ENCODE results near the gene GPRC5B. TPM values are rescaled to one million over a fixed set of nuclear protein-coding genes. Genes with fewer than 3 reads are reported as not detected.
A peak's percentile ranks its signal among the peaks of the same experiment; 100 is the strongest.

The GPRC5B gene
- polyA plus RNA-seq, 2 of the 4 experiments (the other 2 are of a cell fraction) = 12.8 to 19.1 TPM

DNA sequence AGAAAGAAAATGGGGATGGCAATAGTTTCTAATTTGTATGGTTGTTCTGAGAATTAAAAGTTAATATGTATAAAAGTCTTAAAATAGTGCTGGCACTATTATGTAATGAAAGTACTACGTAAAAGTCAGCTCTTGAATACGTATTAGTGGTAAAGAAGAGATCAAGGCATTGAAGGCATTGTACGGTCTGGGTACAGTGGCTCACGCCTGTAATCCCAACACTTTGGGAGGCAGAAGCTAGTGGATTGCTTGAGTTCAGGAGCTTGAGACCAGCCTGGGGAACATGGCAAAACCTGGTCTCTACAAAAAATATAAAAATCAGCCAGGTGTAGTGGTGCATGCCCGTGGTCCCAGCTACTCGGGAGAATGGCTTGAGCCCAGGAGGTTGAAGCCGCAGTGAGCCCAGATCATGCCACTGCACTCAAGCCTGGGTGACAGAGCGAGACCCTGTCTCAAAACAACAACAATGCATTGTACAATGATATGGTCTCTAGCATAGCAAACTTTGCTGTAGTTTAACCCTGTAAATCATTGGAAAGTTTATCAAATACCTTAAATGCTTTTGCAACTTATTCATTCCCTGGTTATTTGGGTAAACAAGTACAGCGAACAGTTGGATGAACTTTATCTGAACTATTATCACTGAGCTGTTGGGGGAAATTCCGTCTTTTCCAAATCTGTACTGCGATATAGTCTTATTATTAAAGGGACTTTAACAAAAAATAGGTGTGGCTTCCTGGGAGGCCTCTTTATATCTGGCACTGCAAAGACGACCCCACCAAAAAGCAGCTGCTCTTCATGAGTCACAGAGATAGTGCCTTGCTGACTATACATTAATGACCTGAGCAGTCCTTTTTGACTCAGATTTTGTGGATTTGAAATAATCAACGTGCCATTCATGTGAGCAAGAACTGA is 73.6 kb downstream of the GPRC5B start:
- 2% methylated on average over 13 of the region's 13 CpGs for WGBS (ENCODE audit: missing lambda C conversion rate)
- Histone ChIP-seq H3K27ac (peak overlapping the region; percentile 74 to 87), H3K4me2 (peak overlapping the region; percentile 75), H3K4me3 (peak overlapping the region; percentile 8; the same call in 1 of the 3 replicates), H3K9me3 (peaks cover 22% of the 10 kb centered on the region), H3K4me1 (peaks cover 56% of the 10 kb centered on the region)
- CTCF ChIA-PET = interaction anchor here (0.8 to 2.0 kb wide), 4 partner anchors 51 to 227 kb away, joined by 3 to 5 read pairs (median 4); partner anchors contain the start of gene GPRC5B
- ATAC-seq = peak; percentile 84 to 86
- TF ChIP-seq, protein P1, sequence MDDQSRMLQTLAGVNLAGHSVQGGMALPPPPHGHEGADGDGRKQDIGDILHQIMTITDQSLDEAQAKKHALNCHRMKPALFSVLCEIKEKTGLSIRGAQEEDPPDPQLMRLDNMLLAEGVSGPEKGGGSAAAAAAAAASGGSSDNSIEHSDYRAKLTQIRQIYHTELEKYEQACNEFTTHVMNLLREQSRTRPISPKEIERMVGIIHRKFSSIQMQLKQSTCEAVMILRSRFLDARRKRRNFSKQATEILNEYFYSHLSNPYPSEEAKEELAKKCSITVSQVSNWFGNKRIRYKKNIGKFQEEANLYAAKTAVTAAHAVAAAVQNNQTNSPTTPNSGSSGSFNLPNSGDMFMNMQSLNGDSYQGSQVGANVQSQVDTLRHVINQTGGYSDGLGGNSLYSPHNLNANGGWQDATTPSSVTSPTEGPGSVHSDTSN (IDR thresholded peaks at IDR 0.05) = peak; percentile 56; the same call in 1 of the 2 replicates
- TF ChIP-seq MAFK (IDR thresholded peaks at IDR 0.05; ENCODE audit: partially characterized antibody) (peak; percentile 90), HEYL (CRISPR knock-in tag; IDR thresholded peaks at IDR 0.05) (no peak), JUN (IDR thresholded peaks at IDR 0.05) (peak; percentile 67 to 76; a peak in 3 of 5 replicates), RARB (CRISPR knock-in tag; IDR thresholded peaks at IDR 0.05) (peak; percentile 95), FOSL2 (IDR thresholded peaks at IDR 0.05) (peak; percentile 72; the same call in 1 of the 2 replicates), FOSL2 (CRISPR knock-in tag; IDR thresholded peaks at IDR 0.05) (peak; percentile 85), JUNB (IDR thresholded peaks at IDR 0.05) (peak; percentile 87), CEBPB (IDR thresholded peaks at IDR 0.05) (peak in 1 of 2 experiments; percentile 66; a peak in 2 of 4 replicates), GATA3 (IDR thresholded peaks at IDR 0.05; ENCODE audit: borderline replicate concordance) (peak; percentile 94; the same call in 1 of the 2 replicates), ZC3H11A (IDR thresholded peaks at IDR 0.05) (no peak), HOXB5 (CRISPR knock-in tag; IDR thresholded peaks at IDR 0.05) (0 out of 2 replicates have a peak, but pooled peaks have one; percentile 34), KDM5A (IDR thresholded peaks at IDR 0.05) (no peak), ZSCAN20 (CRISPR knock-in tag; IDR thresholded peaks at IDR 0.05) (no peak), RAD21 (conservative IDR thresholded peaks at IDR 0.05 in 1 of 2, IDR thresholded peaks at IDR 0.05 in 1 of 2) (peak in 1 of 2 experiments; percentile 36; a peak in 2 of 5 replicates), NFE2L2 (conservative IDR thresholded peaks at IDR 0.05; ENCODE audit: low read length) (no peak), EP300 (IDR thresholded peaks at IDR 0.05) (peak; percentile 65 to 81; a peak in 3 of 5 replicates), HDAC2 (IDR thresholded peaks at IDR 0.05) (no peak), CHD4 (IDR thresholded peaks at IDR 0.05; ENCODE audit: borderline replicate concordance) (no peak)
- TF ChIP-seq, protein P2, sequence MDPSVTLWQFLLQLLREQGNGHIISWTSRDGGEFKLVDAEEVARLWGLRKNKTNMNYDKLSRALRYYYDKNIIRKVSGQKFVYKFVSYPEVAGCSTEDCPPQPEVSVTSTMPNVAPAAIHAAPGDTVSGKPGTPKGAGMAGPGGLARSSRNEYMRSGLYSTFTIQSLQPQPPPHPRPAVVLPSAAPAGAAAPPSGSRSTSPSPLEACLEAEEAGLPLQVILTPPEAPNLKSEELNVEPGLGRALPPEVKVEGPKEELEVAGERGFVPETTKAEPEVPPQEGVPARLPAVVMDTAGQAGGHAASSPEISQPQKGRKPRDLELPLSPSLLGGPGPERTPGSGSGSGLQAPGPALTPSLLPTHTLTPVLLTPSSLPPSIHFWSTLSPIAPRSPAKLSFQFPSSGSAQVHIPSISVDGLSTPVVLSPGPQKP (IDR thresholded peaks at IDR 0.05; ENCODE audit: low read depth, low read length) = no peak
- TF ChIP-seq, protein P3, sequence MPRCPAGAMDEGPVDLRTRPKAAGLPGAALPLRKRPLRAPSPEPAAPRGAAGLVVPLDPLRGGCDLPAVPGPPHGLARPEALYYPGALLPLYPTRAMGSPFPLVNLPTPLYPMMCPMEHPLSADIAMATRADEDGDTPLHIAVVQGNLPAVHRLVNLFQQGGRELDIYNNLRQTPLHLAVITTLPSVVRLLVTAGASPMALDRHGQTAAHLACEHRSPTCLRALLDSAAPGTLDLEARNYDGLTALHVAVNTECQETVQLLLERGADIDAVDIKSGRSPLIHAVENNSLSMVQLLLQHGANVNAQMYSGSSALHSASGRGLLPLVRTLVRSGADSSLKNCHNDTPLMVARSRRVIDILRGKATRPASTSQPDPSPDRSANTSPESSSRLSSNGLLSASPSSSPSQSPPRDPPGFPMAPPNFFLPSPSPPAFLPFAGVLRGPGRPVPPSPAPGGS (IDR thresholded peaks at IDR 0.05) = 0 out of 3 replicates have a peak, but pooled peaks have one; percentile 41
- TF ChIP-seq, protein P4, sequence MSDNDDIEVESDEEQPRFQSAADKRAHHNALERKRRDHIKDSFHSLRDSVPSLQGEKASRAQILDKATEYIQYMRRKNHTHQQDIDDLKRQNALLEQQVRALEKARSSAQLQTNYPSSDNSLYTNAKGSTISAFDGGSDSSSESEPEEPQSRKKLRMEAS (IDR thresholded peaks at IDR 0.05) = peak; percentile 54; the same call in 1 of the 2 replicates
- peak; percentile 79 to 88 for DNase-seq (ENCODE audit: low read depth in 1 of 2, low spot score in 1 of 2)
- POLR2A ChIA-PET = interaction anchor here (0.6 to 1.9 kb wide), 2 partner anchors 21 to 93 kb away, joined by 5 to 10 read pairs; partner anchors contain the start of genes IQCK and KNOP1
- FAIRE-seq = peak; percentile 96

DNA sequence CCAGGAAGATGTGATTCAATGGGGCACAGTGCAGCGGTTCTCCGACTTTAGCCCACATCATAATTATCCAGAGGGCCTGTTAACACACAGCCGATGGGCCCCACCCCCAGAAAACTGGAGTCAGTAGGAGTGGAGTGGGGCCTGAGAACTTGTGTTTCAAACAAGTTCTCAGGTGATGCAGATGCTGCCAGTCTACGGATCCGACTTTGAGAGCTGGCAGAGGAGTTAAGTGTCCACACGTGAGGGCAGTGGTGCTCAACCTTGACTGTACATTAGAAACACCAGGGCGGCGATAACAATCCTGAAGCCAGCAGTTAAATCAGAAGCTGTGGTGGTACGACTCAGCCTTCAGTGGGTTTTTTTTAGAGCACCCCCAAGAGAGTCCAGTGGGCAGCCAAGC is 75.0 kb downstream of the GPRC5B start:
- POLR2A ChIA-PET = interaction anchor here (1.9 kb wide), 1 partner anchor 91 kb away, joined by 10 read pairs; the partner anchor contains the start of genes IQCK and KNOP1
- FAIRE-seq (no peak), ATAC-seq (no peak), DNase-seq (ENCODE audit: low read depth in 1 of 2, low spot score in 1 of 2) (no peak)
- Histone ChIP-seq H3K4me2 (peak overlapping the region; percentile 42; the same call in 1 of the 3 replicates), H3K27ac (peak overlapping the region; percentile 74 to 87), H3K4me3 (no peak overlapping the region), H3K4me1 (peaks cover 47% of the 10 kb centered on the region), H3K9me3 (peaks cover 34% of the 10 kb centered on the region)
- 89% methylated on average over 9 of the region's 9 CpGs for WGBS (ENCODE audit: missing lambda C conversion rate)
- CTCF ChIA-PET = interaction anchor here (0.6 to 2.1 kb wide), 4 partner anchors 28 to 1008 kb away, joined by 3 to 5 read pairs (median 4); no protein-coding TSS in a partner anchor
- TF ChIP-seq POLR2AphosphoS2 (conservative IDR thresholded peaks at IDR 0.05; ENCODE audit: low read length) (no peak), HOXA7 (CRISPR knock-in tag; IDR thresholded peaks at IDR 0.05) (no peak), RARB (CRISPR knock-in tag; IDR thresholded peaks at IDR 0.05) (no peak), RFX5 (IDR thresholded peaks at IDR 0.05) (no peak)
- TF ChIP-seq, protein P5, sequence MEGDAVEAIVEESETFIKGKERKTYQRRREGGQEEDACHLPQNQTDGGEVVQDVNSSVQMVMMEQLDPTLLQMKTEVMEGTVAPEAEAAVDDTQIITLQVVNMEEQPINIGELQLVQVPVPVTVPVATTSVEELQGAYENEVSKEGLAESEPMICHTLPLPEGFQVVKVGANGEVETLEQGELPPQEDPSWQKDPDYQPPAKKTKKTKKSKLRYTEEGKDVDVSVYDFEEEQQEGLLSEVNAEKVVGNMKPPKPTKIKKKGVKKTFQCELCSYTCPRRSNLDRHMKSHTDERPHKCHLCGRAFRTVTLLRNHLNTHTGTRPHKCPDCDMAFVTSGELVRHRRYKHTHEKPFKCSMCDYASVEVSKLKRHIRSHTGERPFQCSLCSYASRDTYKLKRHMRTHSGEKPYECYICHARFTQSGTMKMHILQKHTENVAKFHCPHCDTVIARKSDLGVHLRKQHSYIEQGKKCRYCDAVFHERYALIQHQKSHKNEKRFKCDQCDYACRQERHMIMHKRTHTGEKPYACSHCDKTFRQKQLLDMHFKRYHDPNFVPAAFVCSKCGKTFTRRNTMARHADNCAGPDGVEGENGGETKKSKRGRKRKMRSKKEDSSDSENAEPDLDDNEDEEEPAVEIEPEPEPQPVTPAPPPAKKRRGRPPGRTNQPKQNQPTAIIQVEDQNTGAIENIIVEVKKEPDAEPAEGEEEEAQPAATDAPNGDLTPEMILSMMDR (IDR thresholded peaks at IDR 0.05) = no peak
- TF ChIP-seq, protein P6, sequence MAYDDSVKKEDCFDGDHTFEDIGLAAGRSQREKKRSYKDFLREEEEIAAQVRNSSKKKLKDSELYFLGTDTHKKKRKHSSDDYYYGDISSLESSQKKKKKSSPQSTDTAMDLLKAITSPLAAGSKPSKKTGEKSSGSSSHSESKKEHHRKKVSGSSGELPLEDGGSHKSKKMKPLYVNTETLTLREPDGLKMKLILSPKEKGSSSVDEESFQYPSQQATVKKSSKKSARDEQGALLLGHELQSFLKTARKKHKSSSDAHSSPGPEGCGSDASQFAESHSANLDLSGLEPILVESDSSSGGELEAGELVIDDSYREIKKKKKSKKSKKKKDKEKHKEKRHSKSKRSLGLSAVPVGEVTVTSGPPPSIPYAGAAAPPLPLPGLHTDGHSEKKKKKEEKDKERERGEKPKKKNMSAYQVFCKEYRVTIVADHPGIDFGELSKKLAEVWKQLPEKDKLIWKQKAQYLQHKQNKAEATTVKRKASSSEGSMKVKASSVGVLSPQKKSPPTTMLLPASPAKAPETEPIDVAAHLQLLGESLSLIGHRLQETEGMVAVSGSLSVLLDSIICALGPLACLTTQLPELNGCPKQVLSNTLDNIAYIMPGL (CRISPR knock-in tag; IDR thresholded peaks at IDR 0.05; ENCODE audit: borderline replicate concordance) = no peak
- TF ChIP-seq, protein P7, sequence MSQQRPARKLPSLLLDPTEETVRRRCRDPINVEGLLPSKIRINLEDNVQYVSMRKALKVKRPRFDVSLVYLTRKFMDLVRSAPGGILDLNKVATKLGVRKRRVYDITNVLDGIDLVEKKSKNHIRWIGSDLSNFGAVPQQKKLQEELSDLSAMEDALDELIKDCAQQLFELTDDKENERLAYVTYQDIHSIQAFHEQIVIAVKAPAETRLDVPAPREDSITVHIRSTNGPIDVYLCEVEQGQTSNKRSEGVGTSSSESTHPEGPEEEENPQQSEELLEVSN (IDR thresholded peaks at IDR 0.05; ENCODE audit: borderline replicate concordance, low read depth) = no peak
